ENCODE results near the gene WNK4.

DNA sequence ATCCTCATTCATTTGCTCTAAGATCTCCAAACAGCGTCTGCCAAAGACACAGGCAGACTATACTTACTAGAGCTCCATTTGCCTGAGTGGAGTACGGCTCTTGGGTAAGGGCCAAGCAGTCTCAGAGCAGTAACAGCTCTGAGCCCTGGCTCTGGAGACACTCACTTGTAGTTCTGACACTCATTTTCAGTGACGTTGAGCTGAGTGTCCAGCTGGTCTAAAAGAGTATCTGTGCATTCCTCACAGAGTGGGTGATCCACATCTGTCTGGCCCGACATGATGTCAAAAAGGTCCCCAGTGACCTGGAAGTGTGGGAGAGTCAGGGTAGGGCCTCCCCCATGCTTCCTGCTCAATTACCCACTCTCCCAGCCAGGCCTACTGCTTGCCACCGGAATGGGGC is 38.0 kb downstream of the WNK4 start:
- no peak for TF ChIP-seq EZH2 (IDR thresholded peaks at IDR 0.05; ENCODE audit: low read depth)
- TF ChIP-seq, protein P1, sequence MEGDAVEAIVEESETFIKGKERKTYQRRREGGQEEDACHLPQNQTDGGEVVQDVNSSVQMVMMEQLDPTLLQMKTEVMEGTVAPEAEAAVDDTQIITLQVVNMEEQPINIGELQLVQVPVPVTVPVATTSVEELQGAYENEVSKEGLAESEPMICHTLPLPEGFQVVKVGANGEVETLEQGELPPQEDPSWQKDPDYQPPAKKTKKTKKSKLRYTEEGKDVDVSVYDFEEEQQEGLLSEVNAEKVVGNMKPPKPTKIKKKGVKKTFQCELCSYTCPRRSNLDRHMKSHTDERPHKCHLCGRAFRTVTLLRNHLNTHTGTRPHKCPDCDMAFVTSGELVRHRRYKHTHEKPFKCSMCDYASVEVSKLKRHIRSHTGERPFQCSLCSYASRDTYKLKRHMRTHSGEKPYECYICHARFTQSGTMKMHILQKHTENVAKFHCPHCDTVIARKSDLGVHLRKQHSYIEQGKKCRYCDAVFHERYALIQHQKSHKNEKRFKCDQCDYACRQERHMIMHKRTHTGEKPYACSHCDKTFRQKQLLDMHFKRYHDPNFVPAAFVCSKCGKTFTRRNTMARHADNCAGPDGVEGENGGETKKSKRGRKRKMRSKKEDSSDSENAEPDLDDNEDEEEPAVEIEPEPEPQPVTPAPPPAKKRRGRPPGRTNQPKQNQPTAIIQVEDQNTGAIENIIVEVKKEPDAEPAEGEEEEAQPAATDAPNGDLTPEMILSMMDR (conservative IDR thresholded peaks at IDR 0.05) = no peak
